ENCODE results near the gene UBR1. TPM values are rescaled to one million over a fixed set of nuclear protein-coding genes. Genes with fewer than 3 reads are reported as not detected.

Gene UBR1
- total RNA-seq, 4 donors from 2014 or later = 32.6 to 57.4 (median 39.3) TPM

DNA sequence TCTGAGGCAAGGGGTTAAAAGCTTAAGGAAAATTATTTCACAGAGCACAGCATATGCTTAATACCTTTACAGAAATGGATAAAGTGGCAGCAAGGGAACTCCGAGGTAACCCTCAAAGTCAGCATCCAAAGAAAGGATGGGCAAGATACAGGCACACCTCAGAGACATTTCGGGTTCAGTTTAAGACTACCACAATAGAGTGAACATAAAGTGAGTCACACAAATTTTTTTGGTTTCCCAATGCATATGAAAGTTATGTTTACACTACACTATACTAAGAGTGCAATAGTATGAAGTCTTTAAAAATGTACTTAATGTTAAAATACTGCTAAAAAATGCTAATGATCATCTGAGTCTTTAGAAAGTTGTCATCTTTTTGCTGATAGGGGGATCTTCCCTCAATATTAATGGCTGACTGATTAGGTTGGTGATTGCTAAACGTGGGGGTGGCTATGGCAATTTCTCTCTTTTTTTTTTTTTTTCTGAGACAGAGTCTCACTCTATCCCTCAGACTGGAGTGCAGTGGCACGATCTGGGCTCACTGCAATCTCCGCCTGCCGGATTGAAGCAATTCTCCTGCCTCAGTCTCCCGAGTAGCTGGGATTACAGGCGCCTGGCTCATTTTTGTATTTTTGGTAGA lies 10.0 kb downstream of the UBR1 start:
- no peak for TF ChIP-seq CTCF (IDR thresholded peaks at IDR 0.05; ENCODE audit: low read depth)

GRCh38 chr15:43095243-43095642 lies 10.6 kb downstream of the UBR1 start:
- no peak for TF ChIP-seq CTCF (IDR thresholded peaks at IDR 0.05; ENCODE audit: low read depth)

DNA sequence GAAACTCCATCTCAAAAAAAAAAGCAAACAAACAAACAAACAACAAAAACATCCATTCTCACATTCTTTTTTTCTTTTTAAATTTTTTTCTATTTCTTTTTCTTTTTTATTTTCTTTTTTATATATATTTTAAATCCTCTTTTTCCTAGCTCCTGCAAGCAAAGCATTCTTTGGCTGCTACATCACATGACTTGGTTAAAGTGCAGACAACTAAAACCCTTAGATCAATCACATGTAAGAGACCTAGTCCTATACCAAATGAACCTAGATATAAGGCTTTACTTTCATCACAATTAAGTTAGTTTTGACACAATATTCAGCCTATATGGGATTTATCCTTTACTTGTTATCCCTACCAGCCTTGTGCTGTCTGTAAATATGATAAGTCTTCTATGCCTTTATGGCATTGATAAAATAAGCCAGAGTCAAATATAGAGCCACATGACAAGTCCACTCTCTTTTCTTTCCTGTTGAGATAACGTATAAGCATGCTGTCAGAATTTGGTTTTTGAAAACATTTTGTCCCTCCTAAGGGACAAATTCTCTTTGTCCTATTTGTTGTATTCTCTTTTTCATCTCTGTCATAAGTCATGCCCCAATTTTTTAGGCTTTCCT lies 11.3 kb downstream of the UBR1 start:
- no peak for TF ChIP-seq CTCF (IDR thresholded peaks at IDR 0.05; ENCODE audit: low read depth)

DNA sequence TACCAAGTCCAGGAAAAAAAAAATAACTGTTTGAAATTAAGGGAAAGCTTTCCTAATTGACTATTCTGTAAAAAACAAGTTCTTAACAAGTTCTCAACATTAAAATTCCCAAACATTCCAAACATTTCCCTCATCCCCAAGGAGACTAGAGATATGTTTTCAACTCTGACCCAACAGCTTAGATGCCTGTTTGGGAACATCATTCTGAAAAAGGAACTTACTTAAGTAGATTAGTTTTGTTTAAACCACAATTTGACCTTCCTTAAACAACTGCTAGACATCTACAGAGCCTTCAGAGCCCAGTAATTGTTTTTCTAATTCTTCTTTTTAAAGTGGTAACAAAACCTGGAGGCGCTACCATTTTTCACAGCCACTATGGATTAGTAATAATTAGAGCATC lies 12.8 kb downstream of the UBR1 start:
- TF ChIP-seq CTCF (IDR thresholded peaks at IDR 0.05; ENCODE audit: low read depth) = no peak

DNA sequence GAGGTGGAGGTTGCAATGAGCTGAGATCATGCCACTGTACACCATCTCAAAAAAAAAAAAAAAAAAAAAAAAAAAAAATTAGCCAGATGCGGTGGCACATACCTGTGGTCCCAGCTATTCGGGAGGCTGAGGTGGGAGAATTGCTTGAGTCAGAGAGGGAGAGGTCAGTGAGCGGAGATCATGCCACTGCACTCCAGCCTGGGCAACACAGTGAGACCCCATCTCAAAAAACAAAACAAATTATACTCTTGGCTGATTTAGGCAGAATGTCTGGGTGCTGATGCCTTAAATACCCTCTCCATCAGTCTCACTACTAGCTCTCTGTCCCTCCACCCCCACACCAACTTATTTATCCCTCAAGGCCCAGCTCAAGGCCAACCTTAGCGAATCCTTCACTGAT lies 14.0 kb downstream of the UBR1 start:
- TF ChIP-seq CTCF (IDR thresholded peaks at IDR 0.05; ENCODE audit: low read depth) = no peak

- no peak for TF ChIP-seq CTCF (IDR thresholded peaks at IDR 0.05; ENCODE audit: low read depth)
Observed at GRCh38 chr15:43086551-43086950, 19.3 kb downstream of the UBR1 start.

- no peak for TF ChIP-seq CTCF (IDR thresholded peaks at IDR 0.05; ENCODE audit: low read depth)
Observed at GRCh38 chr15:43085921-43086320, 19.9 kb downstream of the UBR1 start.

All from subcutaneous adipose tissue (tissue), 4 donors.